ENCODE data around the gene TP53I13. TPM values are rescaled to one million over a fixed set of nuclear protein-coding genes. Genes with fewer than 3 reads are reported as not detected.
A peak's percentile ranks its signal among the peaks of the same experiment; 100 is the strongest.

Gene TP53I13
- total RNA-seq, 1 donor from 2014 or later, result 68.4 TPM

- Histone ChIP-seq H3K36me3 (ENCODE audit: control insufficient read depth, insufficient read depth, low read length) (peaks cover 2% of the 10 kb centered on the region), H3K27me3 (ENCODE audit: control insufficient read depth, insufficient read depth, low read length) (no peaks in the 10 kb centered on the region), H3K4me3 (ENCODE audit: low read depth, low read length) (no peak overlapping the region)
- no peak for TF ChIP-seq CTCF (IDR thresholded peaks at IDR 0.05; ENCODE audit: insufficient read depth, low read length, poor library complexity, severe bottlenecking)
- DNase-seq (ENCODE audit: low read depth), result no peak
Measured at GRCh38 chr17:29563816-29564215, 4.7 kb upstream of the TP53I13 start.

GRCh38 chr17:29565643-29566472 is 2.6 kb upstream of the TP53I13 start:
- peak overlapping the region; percentile 49 for H3K4me3 ChIP-seq (ENCODE audit: low read depth, low read length)
- no peak for DNase-seq (ENCODE audit: low read depth)
- H3K36me3 ChIP-seq (ENCODE audit: control insufficient read depth, insufficient read depth, low read length), result peaks cover 2% of the 10 kb centered on the region
- H3K27me3 ChIP-seq (ENCODE audit: control insufficient read depth, insufficient read depth, low read length), result no peaks in the 10 kb centered on the region
- peak; percentile 26 for TF ChIP-seq CTCF (IDR thresholded peaks at IDR 0.05; ENCODE audit: insufficient read depth, low read length, poor library complexity, severe bottlenecking)

- no peak for TF ChIP-seq CTCF (IDR thresholded peaks at IDR 0.05; ENCODE audit: insufficient read depth, low read length, poor library complexity, severe bottlenecking)
- no peak for DNase-seq (ENCODE audit: low read depth)
- peak within 1 kb of the TSS; percentile 59 for H3K4me3 ChIP-seq (ENCODE audit: low read depth, low read length)
- H3K27me3 ChIP-seq (ENCODE audit: control insufficient read depth, insufficient read depth, low read length), result no peaks in the 10 kb centered on the region
- no peaks in the 10 kb centered on the region for H3K36me3 ChIP-seq (ENCODE audit: control insufficient read depth, insufficient read depth, low read length)
Measured at GRCh38 chr17:29566473-29567303, 1.8 kb upstream of the TP53I13 start, which contains the start of gene ABHD15. TSS of gene ABHD15 (minus strand) at chr17:29567037. CDS start at chr17:29566966, 71 bp downstream.

- H3K36me3 ChIP-seq (ENCODE audit: control insufficient read depth, insufficient read depth, low read length), result no peaks in the 10 kb centered on the region
- no peak for TF ChIP-seq CTCF (IDR thresholded peaks at IDR 0.05; ENCODE audit: insufficient read depth, low read length, poor library complexity, severe bottlenecking)
- H3K4me3 ChIP-seq (ENCODE audit: low read depth, low read length), result peak overlapping the region; percentile 59
- H3K27me3 ChIP-seq (ENCODE audit: control insufficient read depth, insufficient read depth, low read length), result no peaks in the 10 kb centered on the region
- no peak for DNase-seq (ENCODE audit: low read depth)
Measured at GRCh38 chr17:29567304-29567553, 1.3 kb upstream of the TP53I13 start.

GRCh38 chr17:29567554-29568330 is 759 bp upstream of the TP53I13 start:
- Histone ChIP-seq H3K4me3 (ENCODE audit: low read depth, low read length) (peak overlapping the region; percentile 59), H3K36me3 (ENCODE audit: control insufficient read depth, insufficient read depth, low read length) (no peaks in the 10 kb centered on the region), H3K27me3 (ENCODE audit: control insufficient read depth, insufficient read depth, low read length) (no peaks in the 10 kb centered on the region)
- peak; percentile 46 for TF ChIP-seq CTCF (IDR thresholded peaks at IDR 0.05; ENCODE audit: insufficient read depth, low read length, poor library complexity, severe bottlenecking)
- no peak for DNase-seq (ENCODE audit: low read depth)
